ENCODE data around the gene SERPINA3. TPM values are rescaled to one million over a fixed set of nuclear protein-coding genes. Genes with fewer than 3 reads are reported as not detected.

SERPINA3 gene
- total RNA-seq, 2 experiments from 2014 or later = not detected

DNA sequence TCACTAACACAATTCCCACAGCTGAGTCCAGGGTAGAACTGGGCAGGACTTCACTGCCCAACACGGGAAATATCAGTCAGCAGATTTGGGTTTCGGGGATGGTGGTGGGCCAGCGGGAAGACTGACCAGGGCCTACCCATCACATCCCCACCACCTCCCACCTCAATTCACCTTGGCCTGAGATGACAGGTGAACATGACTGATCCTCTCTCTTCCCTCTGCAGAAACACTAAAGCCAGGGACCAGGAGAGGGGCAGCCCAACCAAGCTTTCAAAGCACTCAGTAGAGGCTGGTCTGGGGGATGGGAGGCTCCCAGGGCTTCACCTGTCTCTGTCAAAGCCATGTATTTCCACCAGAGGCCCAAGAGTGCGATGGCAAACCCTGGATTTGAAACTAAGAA lies 28.6 kb upstream of the SERPINA3 start:
- Mint-ChIP-seq H3K36me3 (ENCODE audit: low read depth) (no peaks in the 10 kb centered on the region), H3K27me3 (peaks cover 30% of the 10 kb centered on the region), H3K4me3 (no peak overlapping the region), H3K9me3 (no peaks in the 10 kb centered on the region), H3K4me1 (ENCODE audit: low read depth) (no peaks in the 10 kb centered on the region), H3K27ac (no peak overlapping the region)
- DNase-seq (no peak), ATAC-seq (ENCODE audit: poor library complexity) (no peak)
- Histone ChIP-seq H3K4me1 (ENCODE audit: insufficient read depth, low read length) (no peaks in the 10 kb centered on the region), H3K9me3 (ENCODE audit: control insufficient read depth in 1 of 2, insufficient read depth in 1 of 2, low read length in 2 of 2) (peaks cover 0 to 7% of the 10 kb centered on the region in 2 experiments), H3K4me3 (ENCODE audit: low read length) (no peak overlapping the region), H3K27ac (ENCODE audit: low read depth in 1 of 2, low read length in 2 of 2) (no peak overlapping the region), H3K27me3 (ENCODE audit: control insufficient read depth in 1 of 2, insufficient read depth in 2 of 2, low read length in 2 of 2) (peaks cover 0 to 6% of the 10 kb centered on the region in 2 experiments), H3K36me3 (ENCODE audit: insufficient read depth, low read length) (no peaks in the 10 kb centered on the region)
- TF ChIP-seq CTCF (IDR thresholded peaks at IDR 0.05) = no peak
- intact Hi-C loops (cut with DNase I, micrococcal nuclease) = no loop called here
- ChIA-PET POLR2A (no interaction called here), CTCF (no interaction called here)

DNA sequence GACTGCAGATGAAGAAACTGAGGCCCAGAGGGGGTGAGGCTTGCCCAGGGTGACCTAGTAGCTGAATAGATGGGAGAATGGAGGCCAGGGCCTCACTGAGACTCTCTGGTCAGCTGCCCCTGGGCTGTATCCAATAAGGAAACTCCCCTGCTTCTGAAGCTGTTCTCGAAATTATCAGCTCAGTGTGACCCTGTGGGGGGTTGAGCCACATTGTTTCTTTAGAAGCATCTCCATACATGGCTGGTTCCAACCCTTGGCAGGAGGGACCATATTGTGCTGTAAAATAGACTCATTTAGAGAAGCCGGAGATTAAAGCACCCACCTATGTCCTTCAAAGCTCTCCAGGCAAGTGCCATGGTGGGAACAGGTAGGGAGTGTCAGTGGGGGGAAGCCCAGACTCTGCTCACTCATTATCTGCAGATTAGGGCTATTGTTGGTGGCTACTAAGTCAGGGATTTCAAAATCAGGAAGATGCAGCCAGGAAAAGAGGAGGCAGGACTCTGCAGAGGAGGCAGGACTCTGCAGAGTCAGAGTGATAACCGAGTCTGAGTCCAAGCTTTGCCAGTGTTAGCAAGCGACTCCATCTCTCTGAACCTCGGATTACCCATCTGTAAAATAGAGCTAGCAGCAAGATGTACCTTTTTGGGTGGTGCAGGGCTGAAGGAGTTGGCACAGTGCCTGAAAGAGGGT lies 27.5 kb upstream of the SERPINA3 start:
- no peak for TF ChIP-seq CTCF (IDR thresholded peaks at IDR 0.05)
- H3K4me3 Mint-ChIP-seq = no peak overlapping the region
- Histone ChIP-seq H3K4me3 (ENCODE audit: low read length) (no peak overlapping the region), H3K4me1 (ENCODE audit: insufficient read depth, low read length) (no peaks in the 10 kb centered on the region), H3K36me3 (ENCODE audit: insufficient read depth, low read length) (no peaks in the 10 kb centered on the region), H3K27me3 (ENCODE audit: control insufficient read depth in 1 of 2, insufficient read depth in 2 of 2, low read length in 2 of 2) (peaks cover 0 to 6% of the 10 kb centered on the region in 2 experiments), H3K9me3 (ENCODE audit: control insufficient read depth in 1 of 2, insufficient read depth in 1 of 2, low read length in 2 of 2) (peaks cover 0 to 7% of the 10 kb centered on the region in 2 experiments), H3K27ac (ENCODE audit: low read depth in 1 of 2, low read length in 2 of 2) (no peak overlapping the region)
- DNase-seq = no peak
- ATAC-seq (ENCODE audit: poor library complexity) = no peak
- ChIA-PET CTCF (no interaction called here), POLR2A (interaction anchor here (0.5 kb wide), 1 partner anchor 1064 kb away, joined by 3 read pairs; no protein-coding TSS in a partner anchor)
- H3K27me3 Mint-ChIP-seq = peaks cover 25% of the 10 kb centered on the region
- H3K9me3 Mint-ChIP-seq = no peaks in the 10 kb centered on the region
- H3K27ac Mint-ChIP-seq = no peak overlapping the region
- intact Hi-C loops (cut with DNase I, micrococcal nuclease) = no loop called here
- H3K4me1 Mint-ChIP-seq (ENCODE audit: low read depth) = no peaks in the 10 kb centered on the region
- H3K36me3 Mint-ChIP-seq (ENCODE audit: low read depth) = no peaks in the 10 kb centered on the region

GRCh38 chr14:94586635-94587034 lies 25.6 kb upstream of the SERPINA3 start:
- Histone ChIP-seq H3K4me3 (ENCODE audit: low read length) (no peak overlapping the region), H3K9me3 (ENCODE audit: control insufficient read depth in 1 of 2, insufficient read depth in 1 of 2, low read length in 2 of 2) (peaks cover 0 to 6% of the 10 kb centered on the region in 2 experiments), H3K4me1 (ENCODE audit: insufficient read depth, low read length) (no peaks in the 10 kb centered on the region), H3K27ac (ENCODE audit: low read depth in 1 of 2, low read length in 2 of 2) (no peak overlapping the region), H3K27me3 (ENCODE audit: control insufficient read depth in 1 of 2, insufficient read depth in 2 of 2, low read length in 2 of 2) (peaks cover 0 to 2% of the 10 kb centered on the region in 2 experiments), H3K36me3 (ENCODE audit: insufficient read depth, low read length) (no peaks in the 10 kb centered on the region)
- Mint-ChIP-seq H3K27ac (no peak overlapping the region), H3K27me3 (peaks cover 15% of the 10 kb centered on the region), H3K4me3 (no peak overlapping the region), H3K9me3 (no peaks in the 10 kb centered on the region), H3K36me3 (ENCODE audit: low read depth) (no peaks in the 10 kb centered on the region), H3K4me1 (ENCODE audit: low read depth) (no peaks in the 10 kb centered on the region)
- DNase-seq = no peak
- no peak for TF ChIP-seq CTCF (IDR thresholded peaks at IDR 0.05)
- intact Hi-C loops (cut with DNase I, micrococcal nuclease) = no loop called here
- ChIA-PET CTCF (no interaction called here), POLR2A (no interaction called here)
- no peak for ATAC-seq (ENCODE audit: poor library complexity)

Data from CD4-positive, alpha-beta T cell (primary cell).